DMS153 (cell line): ENCODE results near the gene TTC13.
A peak's percentile ranks its signal among the peaks of the same experiment; 100 is the strongest.

Source experiments
- DNase-seq: peaks from one replicate; lab custom pipeline; 2025; lab: John Stamatoyannopoulos, UW

Gene TTC13

GRCh38 chr1:230870916-230871315 is 107.7 kb downstream of the TTC13 start:
- DNase-seq = no peak

GRCh38 chr1:230869500-230869899 is 109.2 kb downstream of the TTC13 start:
- DNase-seq = no peak

GRCh38 chr1:230868736-230869385 is 109.8 kb downstream of the TTC13 start:
- peak; percentile 51 for DNase-seq

- DNase-seq = peak; percentile 51
Observed at GRCh38 chr1:230867903-230868735, 110.5 kb downstream of the TTC13 start, which contains the start of gene C1orf198. TSS of gene C1orf198 (minus strand) at chr1:230868521. CDS start at chr1:230868512, 9 bp downstream.

GRCh38 chr1:230867101-230867902 is 111.4 kb downstream of the TTC13 start:
- DNase-seq = no peak

GRCh38 chr1:230866171-230867070 is 112.2 kb downstream of the TTC13 start:
- DNase-seq = no peak

- DNase-seq = peak; percentile 19
Observed at GRCh38 chr1:230865062-230865817, 113.4 kb downstream of the TTC13 start.

GRCh38 chr1:230864441-230864840 is 114.2 kb downstream of the TTC13 start:
- no peak for DNase-seq

- DNase-seq = no peak
Observed at GRCh38 chr1:230863449-230863848, 115.2 kb downstream of the TTC13 start.

- DNase-seq = no peak
Observed at GRCh38 chr1:230861970-230862595, 116.6 kb downstream of the TTC13 start.

GRCh38 chr1:230861489-230861888 is 117.2 kb downstream of the TTC13 start:
- DNase-seq = no peak

GRCh38 chr1:230860617-230861384 is 117.9 kb downstream of the TTC13 start:
- no peak for DNase-seq

GRCh38 chr1:230858918-230859729 is 119.5 kb downstream of the TTC13 start:
- DNase-seq = no peak

GRCh38 chr1:230858236-230858820 is 120.3 kb downstream of the TTC13 start:
- DNase-seq = no peak

- DNase-seq = no peak
Observed at GRCh38 chr1:230857822-230858221, 120.8 kb downstream of the TTC13 start.

- DNase-seq = no peak
Observed at GRCh38 chr1:230857077-230857476, 121.6 kb downstream of the TTC13 start.
